Hematopoietic multipotent progenitor cell treated with erythropoietin and hydrocortisone succinate and interleukin-3 and kit ligand, for 17 days (in vitro differentiated cells): Measurements from ENCODE around the gene TICAM1.
A peak's percentile ranks its signal among the peaks of the same experiment; 100 is the strongest.
"Not testable (repeated sequence)": the region's sequence is repeated elsewhere in the genome, so short reads cannot be mapped to it uniquely, and the experiment has no call there.

Experiments
- DNase-seq: peaks from one replicate; pipeline ENCODE4 v3.0.0-alpha.2; 2015; ENCODE audit warnings: low spot score

TICAM1 gene

GRCh38 chr19:4803736-4804695 lies 27.5 kb downstream of the TICAM1 start:
- DNase-seq: peak; percentile 43

GRCh38 chr19:4802711-4803110 lies 28.8 kb downstream of the TICAM1 start:
- DNase-seq: no peak

DNA sequence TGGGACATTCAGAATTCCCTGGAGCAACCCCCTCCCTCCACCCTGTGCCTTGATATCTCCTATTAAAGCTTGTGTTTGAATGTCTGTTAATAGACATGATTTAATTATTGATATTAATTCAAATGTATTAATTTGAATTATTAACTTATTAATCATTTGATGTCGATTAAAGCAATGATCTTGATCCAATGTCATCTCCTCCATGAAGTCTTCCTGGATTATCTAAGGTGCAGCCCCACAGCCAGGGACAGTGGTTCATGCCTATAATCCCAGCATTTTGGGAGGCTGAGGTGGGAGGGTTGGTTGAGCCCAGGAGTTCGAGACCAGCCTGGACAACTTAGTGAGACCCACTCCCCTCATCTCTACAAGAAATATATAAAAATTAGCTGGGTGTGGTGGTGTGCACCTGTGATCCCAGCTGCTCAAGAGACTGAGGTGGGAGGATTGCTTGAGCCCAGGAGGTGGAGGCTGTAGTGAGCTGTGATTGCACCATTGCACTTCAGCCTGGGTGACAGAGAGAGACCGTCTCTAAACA lies 30.4 kb downstream of the TICAM1 start:
- DNase-seq: no peak

- no peak for DNase-seq
Measured at GRCh38 chr19:4800591-4801081, 30.9 kb downstream of the TICAM1 start.

DNA sequence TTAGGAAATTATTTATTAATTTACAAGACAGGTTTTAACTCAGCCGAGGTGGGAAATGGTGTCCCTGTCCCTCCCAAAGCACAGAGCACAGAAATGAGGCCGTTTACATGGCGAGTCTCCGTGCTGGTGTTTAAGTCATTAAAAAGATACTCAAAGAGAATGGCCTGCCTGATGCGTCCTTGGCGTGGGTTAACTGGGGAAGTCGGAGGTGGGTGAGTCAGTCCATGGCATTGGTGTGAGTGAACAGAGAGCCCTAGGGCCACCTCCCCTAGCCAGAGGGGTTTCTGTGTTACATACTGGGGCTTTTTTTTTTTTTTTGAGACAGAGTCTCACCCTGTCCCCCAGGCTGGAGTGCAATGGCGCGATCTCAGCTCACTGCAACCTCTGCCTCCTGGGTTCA lies 36.1 kb downstream of the TICAM1 start:
- no peak for DNase-seq

DNA sequence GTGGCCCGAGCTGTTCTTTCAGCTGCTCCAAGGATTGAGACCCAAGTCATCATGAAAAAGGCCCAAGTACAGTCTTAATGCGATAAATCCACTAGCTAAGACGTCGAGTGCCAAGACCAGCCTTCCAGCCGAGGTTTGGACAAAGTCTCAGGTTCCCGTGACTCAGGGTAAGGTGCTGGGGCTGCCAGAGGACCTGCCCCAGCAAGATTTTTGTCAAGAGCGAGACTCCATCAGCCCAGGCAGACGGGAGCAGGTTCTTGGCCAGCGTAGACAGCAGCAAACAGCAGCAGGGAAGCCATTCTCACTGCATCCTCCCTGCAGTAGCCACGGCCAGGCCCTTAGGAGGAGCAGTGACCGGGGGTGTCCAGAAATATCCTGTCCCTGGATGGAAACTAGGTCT lies 36.5 kb downstream of the TICAM1 start:
- DNase-seq: no peak

DNA sequence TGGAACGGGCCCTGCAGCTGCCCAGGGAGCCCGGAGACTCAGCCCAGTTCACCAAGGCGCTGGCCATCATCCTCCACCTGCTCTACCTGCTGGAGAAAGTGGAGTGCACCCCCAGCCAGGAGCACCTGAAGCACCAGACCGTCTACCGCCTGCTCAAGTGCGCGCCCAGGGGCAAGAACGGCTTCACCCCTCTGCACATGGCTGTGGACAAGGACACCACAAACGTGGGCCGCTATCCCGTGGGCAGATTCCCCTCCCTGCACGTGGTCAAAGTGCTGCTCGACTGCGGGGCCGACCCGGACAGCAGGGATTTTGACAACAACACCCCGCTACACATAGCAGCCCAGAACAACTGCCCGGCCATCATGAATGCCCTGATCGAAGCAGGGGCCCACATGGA lies 38.2 kb downstream of the TICAM1 start:
- not testable (repeated sequence) for DNase-seq

DNA sequence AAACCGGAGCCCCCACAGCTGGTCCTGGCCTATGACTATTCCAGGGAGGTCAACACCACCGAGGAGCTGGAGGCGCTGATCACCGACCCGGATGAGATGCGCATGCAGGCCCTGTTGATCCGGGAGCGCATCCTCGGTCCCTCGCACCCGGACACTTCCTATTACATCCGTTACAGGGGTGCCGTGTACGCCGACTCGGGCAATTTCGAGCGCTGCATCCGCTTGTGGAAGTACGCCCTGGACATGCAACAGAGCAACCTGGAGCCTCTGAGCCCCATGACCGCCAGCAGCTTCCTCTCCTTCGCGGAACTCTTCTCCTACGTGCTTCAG lies 38.7 kb downstream of the TICAM1 start:
- not testable (repeated sequence) for DNase-seq

- not testable (repeated sequence) for DNase-seq
Measured at GRCh38 chr19:4792019-4792865, 39.3 kb downstream of the TICAM1 start.

DNA sequence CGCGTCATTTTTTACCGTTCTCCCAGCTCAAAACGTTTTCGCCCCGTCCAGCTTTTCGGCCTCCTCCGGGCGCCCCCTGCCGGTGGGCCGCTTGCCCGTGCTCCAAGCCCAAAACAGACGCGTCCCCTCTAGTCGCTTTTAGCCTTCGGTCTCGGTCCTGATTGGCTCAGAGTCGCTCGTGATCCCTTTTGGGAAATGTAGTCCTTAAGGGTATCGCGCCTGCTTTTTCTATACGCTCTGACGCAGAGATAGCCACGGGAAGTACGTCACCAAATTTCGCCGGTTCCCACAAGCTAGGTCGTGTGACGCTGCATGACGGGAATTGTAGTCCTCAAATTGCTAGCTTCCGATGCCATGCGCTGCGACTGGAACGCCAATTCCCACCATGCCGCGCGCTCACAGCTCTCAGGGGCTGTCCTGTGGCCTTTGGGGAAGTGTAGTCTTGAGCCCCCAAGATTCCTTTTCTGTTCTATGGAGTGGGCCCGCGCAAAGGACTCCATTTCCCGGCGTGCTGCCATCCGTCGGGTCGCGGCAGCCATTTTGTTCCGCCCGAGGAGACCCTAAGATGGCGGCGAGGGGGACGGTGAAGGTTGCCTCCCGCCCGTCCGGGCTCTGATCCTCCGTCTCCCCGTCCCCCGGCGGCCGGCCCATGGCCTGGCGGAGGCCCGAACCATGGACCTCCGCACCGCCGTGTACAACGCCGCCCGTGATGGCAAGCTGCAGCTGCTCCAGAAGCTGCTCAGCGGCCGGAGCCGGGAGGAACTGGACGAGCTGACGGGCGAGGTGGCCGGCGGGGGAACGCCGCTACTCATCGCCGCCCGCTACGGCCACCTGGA lies 40.1 kb downstream of the TICAM1 start, which contains the start of gene FEM1A:
Gene FEM1A, plus strand, starts transcription at position 552 of the 836 bp plus-strand sequence. Its CDS starts 121 bp downstream, at position 673.
- peak; percentile 100 for DNase-seq

DNA sequence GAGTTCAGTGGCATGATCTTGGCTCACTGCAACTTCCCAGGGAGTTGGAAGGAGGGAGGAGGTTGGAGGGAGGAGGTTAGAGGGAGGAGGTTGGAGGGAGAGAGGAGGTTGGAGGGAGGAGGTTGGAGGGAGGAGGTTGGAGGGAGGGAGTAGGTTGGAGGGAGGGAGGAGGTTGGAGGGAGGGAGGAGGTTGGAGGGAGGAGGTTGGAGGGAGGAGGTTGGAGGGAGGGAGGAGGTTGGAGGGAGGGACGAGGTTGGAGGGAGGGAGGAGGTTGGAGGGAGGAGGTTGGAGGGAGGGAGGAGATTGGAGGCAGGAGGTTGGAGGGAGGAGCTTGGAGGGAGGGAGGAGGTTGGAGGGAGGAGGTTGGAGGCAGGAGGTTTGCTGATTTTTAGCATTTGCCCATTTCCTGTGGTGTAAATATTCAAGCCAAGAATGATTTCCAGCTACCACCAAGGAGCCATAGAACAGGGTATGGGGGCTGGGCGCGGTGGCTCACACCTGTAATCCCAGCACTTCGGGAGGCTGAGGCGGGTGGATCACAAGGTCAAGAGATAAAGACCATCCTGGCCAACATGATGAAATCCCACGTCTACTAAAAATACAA lies 45.0 kb downstream of the TICAM1 start:
- DNase-seq: not testable (repeated sequence)

DNA sequence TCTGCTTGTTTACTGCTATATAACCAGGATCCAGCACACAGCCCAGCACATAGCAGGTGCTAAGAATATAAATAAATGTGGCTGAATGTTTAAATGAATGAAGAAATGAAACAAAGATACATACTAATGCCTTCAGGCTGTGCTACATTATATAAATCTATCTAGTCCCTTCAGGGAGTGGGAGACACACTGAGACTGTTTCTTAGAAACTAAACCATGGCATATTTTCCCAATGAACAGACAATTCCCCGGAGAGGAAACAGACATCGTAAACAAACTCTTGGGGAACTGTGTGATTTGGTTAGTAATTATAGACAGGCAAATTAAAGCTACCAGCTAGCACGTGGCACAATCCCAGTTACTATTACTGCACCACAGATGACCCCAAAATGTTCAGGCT lies 49.7 kb downstream of the TICAM1 start:
- DNase-seq: no peak

DNA sequence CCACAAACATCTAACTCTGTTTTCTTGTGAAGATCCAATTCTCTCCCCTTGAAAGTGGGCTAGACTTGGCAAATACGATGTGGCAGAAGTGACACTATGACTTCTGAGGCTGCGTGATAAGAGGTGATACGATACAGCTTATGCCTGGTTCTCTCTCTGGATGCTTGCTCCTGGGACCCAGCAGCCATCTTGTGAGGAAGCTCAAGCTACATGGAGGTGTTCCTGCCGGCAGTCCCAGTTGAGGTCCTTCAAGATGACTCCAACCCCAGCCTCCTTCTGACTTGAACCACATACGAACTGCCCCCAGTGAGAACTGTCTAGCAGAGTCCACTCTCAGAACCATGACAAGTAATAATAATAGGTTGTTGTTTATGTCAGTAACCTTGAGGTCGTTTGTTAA lies 50.7 kb downstream of the TICAM1 start:
- DNase-seq: no peak

- not testable (repeated sequence) for DNase-seq
Measured at GRCh38 chr19:4778124-4778523, 53.4 kb downstream of the TICAM1 start.

DNA sequence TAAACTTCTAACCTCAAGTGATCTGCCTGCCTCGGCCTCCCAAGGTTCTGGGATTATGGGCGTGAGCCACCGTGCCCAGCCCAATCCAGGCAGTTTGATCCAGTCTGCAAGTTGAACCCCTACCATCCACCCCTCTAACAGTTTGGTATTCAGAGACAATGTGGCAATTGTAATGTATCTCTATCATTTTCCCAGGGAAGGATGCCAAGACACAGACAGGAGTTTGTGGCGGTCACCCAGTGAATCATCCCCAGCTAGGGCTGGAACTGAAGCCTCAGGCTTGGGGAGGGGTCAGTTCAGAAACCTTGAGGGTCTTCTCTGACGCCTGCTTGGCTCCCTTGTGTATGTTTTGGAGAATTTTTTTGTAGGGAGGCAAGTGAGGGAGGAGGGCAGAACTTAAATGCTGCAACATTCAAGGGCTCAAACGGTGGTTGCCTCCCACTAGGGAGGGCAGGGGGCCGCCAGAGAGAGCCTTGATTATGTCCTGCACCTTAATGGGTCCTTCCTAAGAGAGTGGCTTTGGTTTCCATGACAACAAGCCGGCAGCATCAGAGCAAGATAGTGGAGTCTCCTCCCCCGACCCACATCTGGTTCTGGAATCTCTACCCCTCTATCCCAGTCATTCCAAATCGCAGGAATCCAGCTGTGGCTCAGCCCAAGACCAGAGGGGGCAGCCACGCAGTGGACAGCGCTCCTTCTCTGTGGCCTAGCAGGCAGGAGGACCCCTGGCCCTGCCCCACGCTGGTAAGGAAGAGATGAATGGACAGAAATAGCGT lies 54.9 kb downstream of the TICAM1 start:
- no peak for DNase-seq

- no peak for DNase-seq
Measured at GRCh38 chr19:4775627-4776152, 55.8 kb downstream of the TICAM1 start.

DNA sequence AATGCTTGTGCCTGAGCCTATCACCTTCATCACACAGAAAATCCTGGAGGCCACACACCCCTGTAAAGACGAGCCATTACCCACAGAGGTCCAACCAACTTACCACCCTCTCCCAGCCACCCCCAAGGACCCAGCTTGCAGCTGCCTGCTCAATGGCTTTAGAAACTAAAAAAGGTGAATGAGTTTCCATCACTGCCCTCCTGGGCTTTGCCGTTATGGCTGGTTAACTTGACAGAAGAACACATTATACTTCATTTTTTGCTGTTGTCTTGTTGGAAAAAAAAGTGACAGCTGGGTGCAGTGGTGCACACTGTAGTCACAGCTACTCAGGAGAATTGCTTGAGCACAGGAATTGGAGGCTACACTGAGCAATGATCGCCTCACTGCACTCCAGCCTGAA lies 57.4 kb downstream of the TICAM1 start:
- DNase-seq: no peak

DNA sequence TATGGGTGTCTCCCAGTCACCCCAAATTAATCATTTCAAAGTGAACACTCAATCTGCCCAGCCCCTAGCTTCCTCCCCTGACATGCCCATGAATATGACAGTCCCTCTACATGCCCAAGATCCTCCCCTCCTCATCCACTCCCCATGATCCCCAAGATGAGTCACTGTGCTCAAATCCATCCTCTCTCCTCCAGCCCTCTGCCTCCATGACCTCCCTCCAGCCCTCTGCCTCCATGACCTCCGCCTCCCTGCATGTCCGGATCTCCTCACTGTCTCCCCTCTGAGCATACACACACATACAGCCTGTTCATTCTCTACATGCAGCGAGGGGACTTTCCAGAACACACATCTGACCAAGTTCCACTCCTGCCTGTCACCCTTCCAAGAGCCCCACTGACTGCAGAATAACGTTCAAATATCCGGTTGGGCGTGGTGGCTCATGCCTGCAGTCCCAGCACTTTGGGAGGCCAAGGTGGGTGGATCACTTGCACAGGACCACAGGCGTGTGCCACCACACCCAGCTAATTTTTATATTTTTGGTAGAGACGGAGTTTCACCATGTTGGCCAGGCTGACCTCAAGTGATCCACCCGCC lies 58.4 kb downstream of the TICAM1 start:
- no peak for DNase-seq

DNA sequence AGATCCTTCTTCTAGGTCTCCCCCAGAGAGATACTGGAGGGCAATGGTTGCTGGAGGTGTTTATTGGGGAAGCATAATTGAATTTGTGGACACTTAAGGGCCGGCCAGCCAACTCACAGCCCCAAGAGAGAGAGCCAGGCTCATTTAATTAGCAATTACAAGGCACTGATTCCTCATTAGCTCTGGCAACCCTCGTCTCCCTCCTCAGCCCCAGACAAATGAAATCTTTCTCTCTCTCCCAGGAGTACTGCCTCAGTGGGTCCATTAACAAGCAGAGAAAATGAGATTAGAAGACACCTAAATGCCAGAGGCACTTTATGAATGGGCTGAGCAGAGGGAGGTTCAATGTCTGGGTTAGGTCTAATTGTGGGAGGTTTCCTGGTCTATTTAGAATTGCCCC lies 58.9 kb downstream of the TICAM1 start:
- DNase-seq: no peak
